ENCODE data around the gene NGFR.

DNA sequence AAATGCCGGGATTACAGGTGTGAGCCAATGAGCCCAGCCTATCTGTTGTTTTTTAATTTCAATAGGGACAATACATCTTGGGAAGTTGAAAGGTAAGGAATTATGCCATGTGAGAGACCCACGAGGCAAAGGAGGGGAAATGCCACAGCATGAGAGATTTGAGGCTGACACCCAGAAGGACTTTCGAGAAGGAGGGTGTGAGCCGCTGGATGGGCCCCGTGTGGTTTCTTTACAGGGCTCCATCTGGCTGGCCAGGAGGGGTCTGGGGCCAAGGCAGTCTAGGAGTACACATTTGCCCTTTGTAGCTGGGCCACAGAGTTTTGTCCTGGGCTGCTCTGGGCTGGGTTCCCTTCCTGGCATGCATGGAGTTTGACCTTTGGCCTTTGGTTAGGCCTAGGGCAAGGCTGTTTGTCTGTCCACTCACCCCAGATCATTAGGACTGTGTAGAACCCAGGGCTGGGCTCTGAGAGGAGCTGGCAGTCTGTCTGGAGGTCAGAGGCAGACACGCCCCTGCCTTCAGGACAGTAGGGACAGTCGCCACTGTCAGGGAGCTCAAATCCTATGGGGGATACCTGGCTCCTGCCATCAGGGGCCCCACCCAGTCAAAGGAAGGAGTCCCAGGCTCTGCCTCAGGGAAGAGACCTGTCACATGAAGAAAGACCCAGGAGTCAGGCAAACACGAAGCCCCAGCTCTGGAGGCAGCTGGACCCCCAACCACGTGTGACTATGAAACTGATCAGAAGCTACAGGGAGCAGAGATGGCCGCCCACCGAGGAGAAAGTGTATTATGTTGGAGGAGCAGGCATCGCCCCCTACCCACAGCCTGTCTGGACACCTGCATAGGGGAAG lies 56.4 kb downstream of the NGFR start:
- TF ChIP-seq, protein P1, sequence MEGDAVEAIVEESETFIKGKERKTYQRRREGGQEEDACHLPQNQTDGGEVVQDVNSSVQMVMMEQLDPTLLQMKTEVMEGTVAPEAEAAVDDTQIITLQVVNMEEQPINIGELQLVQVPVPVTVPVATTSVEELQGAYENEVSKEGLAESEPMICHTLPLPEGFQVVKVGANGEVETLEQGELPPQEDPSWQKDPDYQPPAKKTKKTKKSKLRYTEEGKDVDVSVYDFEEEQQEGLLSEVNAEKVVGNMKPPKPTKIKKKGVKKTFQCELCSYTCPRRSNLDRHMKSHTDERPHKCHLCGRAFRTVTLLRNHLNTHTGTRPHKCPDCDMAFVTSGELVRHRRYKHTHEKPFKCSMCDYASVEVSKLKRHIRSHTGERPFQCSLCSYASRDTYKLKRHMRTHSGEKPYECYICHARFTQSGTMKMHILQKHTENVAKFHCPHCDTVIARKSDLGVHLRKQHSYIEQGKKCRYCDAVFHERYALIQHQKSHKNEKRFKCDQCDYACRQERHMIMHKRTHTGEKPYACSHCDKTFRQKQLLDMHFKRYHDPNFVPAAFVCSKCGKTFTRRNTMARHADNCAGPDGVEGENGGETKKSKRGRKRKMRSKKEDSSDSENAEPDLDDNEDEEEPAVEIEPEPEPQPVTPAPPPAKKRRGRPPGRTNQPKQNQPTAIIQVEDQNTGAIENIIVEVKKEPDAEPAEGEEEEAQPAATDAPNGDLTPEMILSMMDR (conservative IDR thresholded peaks at IDR 0.05 in 1 of 2, IDR thresholded peaks at IDR 0.05 in 1 of 2; ENCODE audit: low read depth in 1 of 2, low read length in 2 of 2), result no peak
- TF ChIP-seq EZH2 (IDR thresholded peaks at IDR 0.05; ENCODE audit: low read length, missing control alignments), result no peak
